Stimulated activated CD4-positive, alpha-beta T cell treated with anti-CD3 and anti-CD28 coated beads, TNF-alpha, amount 100 ng/mL, for 24 hours (primary cell): ENCODE data around the gene TSPAN7.

Experiments
- DNase-seq, 3 experiments: peaks; one replicate each; pipeline ENCODE4 v3.0.0-alpha.2; 2020; ENCODE audit warnings: low read depth in 3 of 3

The TSPAN7 gene

GRCh38 chrX:38692961-38693360, 131.6 kb downstream of the TSPAN7 start:
- DNase-seq, result no peak

- DNase-seq, result no peak
These were observed 133.1 kb downstream of the TSPAN7 start for GRCh38 chrX:38694394-38694793.

DNA sequence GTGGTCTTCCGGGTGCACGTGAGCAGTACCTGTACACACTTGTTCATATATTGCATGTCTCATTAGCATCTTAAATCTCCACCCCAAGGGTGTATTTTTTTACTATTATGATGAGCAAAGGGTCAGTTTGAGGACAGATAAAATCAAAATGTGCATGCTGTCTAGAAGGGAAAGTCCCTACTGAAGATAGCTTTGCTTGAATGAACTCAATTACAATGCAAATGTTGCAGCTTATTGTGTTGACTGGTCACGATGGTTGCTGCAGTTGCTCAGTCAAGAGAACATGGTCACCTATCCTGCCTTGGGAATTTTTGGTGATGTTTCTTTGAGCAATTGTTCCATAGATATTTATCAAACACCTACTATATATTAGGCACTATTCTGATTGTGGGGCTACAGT, 136.1 kb downstream of the TSPAN7 start:
- no peak for DNase-seq

GRCh38 chrX:38699121-38699520, 137.8 kb downstream of the TSPAN7 start:
- DNase-seq, result no peak

DNA sequence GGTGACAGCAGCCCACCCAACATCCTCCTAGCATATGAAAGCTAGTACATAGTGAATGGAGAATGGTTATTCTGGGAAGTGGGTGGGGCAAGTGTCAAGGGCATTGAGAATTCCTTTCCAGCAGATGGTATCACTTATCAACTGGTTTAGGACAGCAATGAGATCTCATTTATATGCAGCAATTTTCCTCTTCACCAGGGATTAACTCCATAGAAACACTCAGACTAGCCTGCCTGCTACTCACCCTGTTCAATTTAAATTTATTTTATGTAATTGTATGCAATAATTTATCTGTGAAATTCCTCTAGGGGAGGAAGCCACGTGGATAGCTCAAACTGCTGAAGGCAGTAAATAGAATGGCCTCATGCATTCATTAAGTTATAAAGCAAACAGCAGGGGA, 138.4 kb downstream of the TSPAN7 start:
- no peak for DNase-seq

DNA sequence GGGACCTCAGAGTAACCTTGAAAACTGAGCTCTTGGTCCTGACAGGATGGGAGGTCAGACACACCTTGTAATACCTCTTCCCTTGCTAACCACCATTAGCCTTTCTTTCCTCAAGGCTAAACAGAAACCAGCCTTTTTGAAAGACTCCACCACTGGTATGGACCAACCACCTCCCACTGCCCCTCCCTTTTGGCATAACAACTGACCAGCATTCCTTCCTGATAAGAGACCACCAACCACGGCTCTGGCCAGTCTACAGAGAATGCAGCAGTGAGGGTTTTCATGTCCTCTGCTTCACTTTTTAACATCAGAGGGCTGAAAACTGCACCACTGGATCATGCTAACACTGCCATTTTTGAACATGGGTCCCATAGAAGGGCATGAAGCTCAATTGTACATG, 139.7 kb downstream of the TSPAN7 start:
- DNase-seq, result no peak

- no peak for DNase-seq
These were observed 143.0 kb downstream of the TSPAN7 start for GRCh38 chrX:38704146-38704882.

DNA sequence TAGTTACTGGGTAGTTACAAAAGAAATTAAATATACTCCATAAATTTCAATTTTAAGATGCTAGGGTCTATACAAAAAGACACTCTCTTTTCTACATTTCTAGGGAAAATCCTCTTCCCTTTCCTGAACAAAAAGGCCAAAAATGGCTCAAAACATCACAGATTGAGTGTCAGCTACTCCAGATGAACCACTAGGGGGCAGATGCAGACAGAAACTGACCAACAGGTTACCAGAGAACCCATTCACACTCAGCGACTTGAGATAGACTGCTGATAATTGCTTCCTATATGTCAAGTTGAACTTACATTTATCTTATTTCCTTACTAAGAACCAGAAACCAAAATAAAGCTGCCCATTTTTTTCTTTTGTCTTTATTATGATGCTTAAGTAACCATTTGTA, 156.5 kb downstream of the TSPAN7 start:
- no peak for DNase-seq

DNA sequence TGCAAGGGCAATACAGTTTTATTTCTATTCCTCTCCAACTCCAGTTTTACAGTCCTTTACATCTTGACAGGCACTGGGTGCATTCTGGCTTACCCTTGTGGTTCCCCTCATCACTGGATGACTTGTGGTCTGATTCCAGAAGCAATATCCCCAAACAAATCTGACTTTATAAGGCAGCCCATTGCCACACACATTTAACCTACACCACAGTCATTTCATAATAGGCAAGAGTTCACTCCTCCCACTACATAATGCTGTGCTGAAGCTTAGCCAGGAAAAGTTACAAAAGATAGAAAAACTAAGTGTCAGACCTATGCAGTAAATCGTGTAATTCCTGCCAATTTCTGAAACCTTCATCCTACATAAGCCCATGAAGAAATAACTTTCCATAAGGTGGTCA, 157.0 kb downstream of the TSPAN7 start:
- no peak for DNase-seq

DNA sequence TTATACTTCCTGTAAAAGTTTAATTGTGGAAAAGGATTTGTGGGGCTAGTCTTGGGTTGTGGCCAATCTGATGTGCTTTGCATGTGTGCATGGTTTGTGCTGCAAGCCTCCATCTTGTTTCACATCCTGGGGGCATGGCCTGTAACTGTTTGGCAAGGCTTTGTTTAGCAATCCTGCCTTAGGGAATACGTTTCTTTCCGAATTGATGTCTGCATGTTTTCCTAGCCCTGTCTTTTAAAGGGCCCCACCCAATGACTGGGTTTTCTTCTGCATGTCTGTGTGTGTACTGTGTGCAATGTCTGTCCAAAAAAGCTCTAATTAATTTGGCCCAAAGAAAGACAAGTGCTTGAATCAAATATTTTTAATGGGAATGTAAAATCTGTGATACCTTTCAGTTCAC, 165.3 kb downstream of the TSPAN7 start:
- no peak for DNase-seq

- DNase-seq, result no peak
These were observed 166.3 kb downstream of the TSPAN7 start for GRCh38 chrX:38727668-38728067.

GRCh38 chrX:38732866-38733265, 171.5 kb downstream of the TSPAN7 start:
- no peak for DNase-seq
